Endothelial cell of umbilical vein (primary cell): Measurements from ENCODE around the gene CLC. TPM values are rescaled to one million over a fixed set of nuclear protein-coding genes. Genes with fewer than 3 reads are reported as not detected.

Source experiments
- BruUV-seq: library from RNA; stranded (reverse); fragments of 400-500 nt; replicated peaks from 2 replicates; lab custom pipeline; 2021; lab: Mats Ljungman, UMichigan
- CTCF ChIA-PET: fragments of 300-600, 350-600 bp; sonication (Branson Sonifier 250); formaldehyde crosslinking; loops from one replicate; lab custom pipeline; 2021; ENCODE audit warnings: antibody characterized with exemption, inconsistent platforms; lab: Charles Lee
- POLR2A ChIA-PET: fragments of 300-600, 350-600 bp; sonication (Branson Sonifier 250); formaldehyde crosslinking; loops from one replicate; lab custom pipeline; 2021; ENCODE audit warnings: antibody characterized with exemption, inconsistent platforms; lab: Charles Lee
- DNase-seq: peaks from one replicate; pipeline ENCODE4 v3.0.0-alpha.2; 2011; ENCODE audit warnings: low read depth, low spot score
- FAIRE-seq: peaks from 2 replicates; lab custom pipeline; 2011; peaks lifted over from hg19 to GRCh38; lab: Jason Lieb, UNC
- H2AFZ ChIP-seq: 2 replicates; pipeline ENCODE4 v1.6.0; 2012; ENCODE audit warnings: low read depth, low read length, control low read depth, inconsistent platforms
- H3K27ac ChIP-seq: 2 replicates; pipeline ENCODE4 v1.5.1; 2011; ENCODE audit warnings: low read depth, mild to moderate bottlenecking, control low read depth, low read length, moderate library complexity; ENCODE audit not compliant: insufficient read depth
- H3K27me3 ChIP-seq, 2 experiments: 2 replicates each; pipeline versions ENCODE4 v1.6.0 to v1.6.1; 2011; ENCODE audit warnings: low read length in 2 of 2, mixed read lengths in 1 of 2; ENCODE audit not compliant: control insufficient read depth in 2 of 2, insufficient read depth in 2 of 2
- H3K36me3 ChIP-seq, 2 experiments: 2 replicates in 1 of 2; 3 replicates in 1 of 2; pipeline ENCODE4 v1.5.1; 2011; ENCODE audit warnings: low read length in 2 of 2, mild to moderate bottlenecking in 1 of 2, moderate library complexity in 1 of 2; ENCODE audit not compliant: control insufficient read depth in 2 of 2, insufficient read depth in 2 of 2; ENCODE audit errors: extremely low read depth in 1 of 2
- H3K4me1 ChIP-seq: 3 replicates; pipeline ENCODE4 v1.5.1; 2011; ENCODE audit warnings: mild to moderate bottlenecking, low read length; ENCODE audit not compliant: control insufficient read depth, insufficient read depth; ENCODE audit errors: extremely low read depth
- H3K4me2 ChIP-seq: 2 replicates; pipeline ENCODE4 v1.6.1; 2011; ENCODE audit warnings: low read length, control low read depth, mixed read lengths; ENCODE audit not compliant: insufficient read depth
- H3K4me3 ChIP-seq, 3 experiments: fragments of 200-600 bp in 1 of 3; sonication (generic), shearing (Covaris generic) in 1 of 3; replicated peaks in 1 of 3; 2 replicates each; pipeline ENCODE4 v1.5.1; 2011 to 2016; ENCODE audit warnings: control low read depth in 3 of 3, low read length in 3 of 3, mild to moderate bottlenecking in 2 of 3, inconsistent platforms in 1 of 3, low read depth in 1 of 3, moderate library complexity in 1 of 3; ENCODE audit not compliant: insufficient read depth in 1 of 3
- H3K79me2 ChIP-seq: 2 replicates; pipeline ENCODE4 v1.6.0; 2012; ENCODE audit warnings: low read length, inconsistent platforms; ENCODE audit not compliant: control insufficient read depth, insufficient read depth
- H3K9ac ChIP-seq: replicated peaks from 2 replicates; pipeline ENCODE3; 2011; ENCODE audit warnings: low read length, control low read depth; ENCODE audit not compliant: insufficient read depth; ENCODE audit errors: extremely low read depth
- H3K9me1 ChIP-seq: replicated peaks from 3 replicates; pipeline ENCODE4 v1.6.0; 2011; ENCODE audit warnings: mild to moderate bottlenecking, low read length; ENCODE audit not compliant: control insufficient read depth, insufficient read depth; ENCODE audit errors: extremely low read depth
- H3K9me3 ChIP-seq: replicated peaks from 2 replicates; pipeline ENCODE4 v1.5.1; 2012; ENCODE audit warnings: low read length, inconsistent platforms; ENCODE audit not compliant: control insufficient read depth, insufficient read depth
- H4K20me1 ChIP-seq: replicated peaks from 2 replicates; pipeline ENCODE3; 2011; ENCODE audit warnings: mild to moderate bottlenecking, low read length; ENCODE audit not compliant: control insufficient read depth, insufficient read depth; ENCODE audit errors: extremely low read depth
- EZH2 ChIP-seq: IDR thresholded peaks from 2 replicates; pipeline ENCODE4 v1.6.1; 2012; ENCODE audit warnings: borderline replicate concordance, low read depth, mild to moderate bottlenecking, moderate library complexity, low read length, inconsistent platforms; ENCODE audit not compliant: severe bottlenecking
- FOS ChIP-seq: IDR thresholded peaks from 2 replicates; pipeline ENCODE4 v1.6.1; 2011; ENCODE audit warnings: mild to moderate bottlenecking, low read length, moderate library complexity, borderline replicate concordance; ENCODE audit not compliant: insufficient read depth
- GATA2 ChIP-seq: IDR thresholded peaks from 2 replicates; pipeline ENCODE4 v1.7.0; 2011; ENCODE audit warnings: low read depth, mild to moderate bottlenecking, moderate library complexity, mixed read lengths, low read length; ENCODE audit not compliant: insufficient read length, insufficient read depth
- JUN ChIP-seq: IDR thresholded peaks from 2 replicates; pipeline ENCODE4 v1.6.1; 2011; ENCODE audit warnings: borderline replicate concordance, low read depth; ENCODE audit not compliant: insufficient read length, insufficient read depth
- MAX ChIP-seq: IDR thresholded peaks from 2 replicates; pipeline ENCODE4 v1.6.1; 2011; ENCODE audit not compliant: insufficient read depth, insufficient read length
- MYC ChIP-seq: IDR thresholded peaks from one replicate; pipeline ENCODE4 v1.6.1; 2011; ENCODE audit warnings: mild to moderate bottlenecking, low read depth, low read length
- POLR2A ChIP-seq: IDR thresholded peaks from 2 replicates; pipeline ENCODE4 v1.6.1; 2012; ENCODE audit warnings: low read depth, mild to moderate bottlenecking, control low read depth, low read length
- POLR2AphosphoS5 ChIP-seq: IDR thresholded peaks from 2 replicates; pipeline ENCODE4 v1.6.1; 2012; ENCODE audit warnings: low read depth, mild to moderate bottlenecking, control low read depth, low read length, moderate library complexity; ENCODE audit not compliant: insufficient read depth
- dilution Hi-C: fragments of 300-500 bp; cut with MboI; formaldehyde crosslinking; loops from one replicate; pipeline ENCODE4 v1.15.0; 2019; ENCODE audit warnings: low sequenced_read_pairs; ENCODE audit not compliant: extremely low pct_ligation_motif_present
- intact Hi-C: fragments of 100-400 bp; cut with micrococcal nuclease; formaldehyde crosslinking; loops from one replicate; pipeline ENCODE4 v1.10.0; 2022
- polyA plus RNA-seq, 4 experiments: library from polyadenylated mRNA; depleted of rRNA in 3 of 4; stranded (reverse) in 3 of 4; unstranded in 1 of 4; fragments of >200 nt; gene quantifications; 2 replicates each; pipeline versions ENCODE4 v1.2.1 to v1.2.3, GENCODE V29; 2011 to 2012; ENCODE audit warnings: missing spikeins in 1 of 4
- total RNA-seq: library from RNA; stranded (reverse); gene quantifications from 2 replicates; pipeline ENCODE4 v1.2.3, GENCODE V29; 2021
- TF ChIP-seq, protein P1 (sequence below), 2 donors: IDR thresholded peaks; 1 replicate in 1 of 2; 2 replicates in 1 of 2; pipeline ENCODE4 v1.5.1; 2011; ENCODE audit warnings: low read length in 2 of 2, mild to moderate bottlenecking in 2 of 2, moderate library complexity in 2 of 2, control low read depth in 1 of 2, inconsistent platforms in 1 of 2, low read depth in 1 of 2; ENCODE audit not compliant: insufficient read depth in 1 of 2; ENCODE audit errors: extremely low read depth in 1 of 2

Gene CLC
- total and polyA plus RNA-seq, 2 donors (not counting 3 experiments of a cell fraction or from before 2014, with no cell fraction given): not detected

DNA sequence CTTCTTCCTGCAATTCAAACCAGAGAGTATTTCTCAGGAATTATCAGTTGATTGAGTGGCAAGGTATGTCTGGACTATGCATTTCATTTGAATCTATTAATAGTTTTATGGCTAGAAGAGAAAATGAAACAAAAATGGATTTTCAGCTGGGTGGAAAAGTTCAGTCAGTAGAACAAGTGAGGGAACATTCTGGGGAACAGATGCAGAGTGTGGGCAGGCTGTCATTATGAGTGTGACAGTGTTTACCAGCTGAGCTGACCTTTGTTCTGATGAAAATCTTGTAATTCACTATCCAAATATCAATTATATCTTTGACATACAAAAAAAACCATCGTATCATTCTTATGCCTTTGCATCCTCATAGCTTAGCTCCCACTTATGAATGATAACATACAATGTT, 2.6 kb upstream of the CLC start:
- Histone ChIP-seq H3K27me3 (peaks cover 0 to 3% of the 10 kb centered on the region in 2 experiments), H3K4me1 (no peaks in the 10 kb centered on the region), H3K27ac (no peak overlapping the region), H3K4me3 (no peak overlapping the region), H3K79me2 (no peaks in the 10 kb centered on the region), H3K4me2 (no peak overlapping the region), H3K9me3 (no peaks in the 10 kb centered on the region), H3K9ac (no peak overlapping the region), H2AFZ (no peak overlapping the region), H3K9me1 (no peaks in the 10 kb centered on the region), H3K36me3 (no peaks in the 10 kb centered on the region), H4K20me1 (no peaks in the 10 kb centered on the region)
- ChIA-PET CTCF (no interaction called here), POLR2A (no interaction called here)
- TF ChIP-seq EZH2 (no peak), POLR2A (no peak), MYC (no peak), JUN (no peak), POLR2AphosphoS5 (no peak), FOS (no peak), MAX (no peak), GATA2 (no peak)
- TF ChIP-seq, protein P1, sequence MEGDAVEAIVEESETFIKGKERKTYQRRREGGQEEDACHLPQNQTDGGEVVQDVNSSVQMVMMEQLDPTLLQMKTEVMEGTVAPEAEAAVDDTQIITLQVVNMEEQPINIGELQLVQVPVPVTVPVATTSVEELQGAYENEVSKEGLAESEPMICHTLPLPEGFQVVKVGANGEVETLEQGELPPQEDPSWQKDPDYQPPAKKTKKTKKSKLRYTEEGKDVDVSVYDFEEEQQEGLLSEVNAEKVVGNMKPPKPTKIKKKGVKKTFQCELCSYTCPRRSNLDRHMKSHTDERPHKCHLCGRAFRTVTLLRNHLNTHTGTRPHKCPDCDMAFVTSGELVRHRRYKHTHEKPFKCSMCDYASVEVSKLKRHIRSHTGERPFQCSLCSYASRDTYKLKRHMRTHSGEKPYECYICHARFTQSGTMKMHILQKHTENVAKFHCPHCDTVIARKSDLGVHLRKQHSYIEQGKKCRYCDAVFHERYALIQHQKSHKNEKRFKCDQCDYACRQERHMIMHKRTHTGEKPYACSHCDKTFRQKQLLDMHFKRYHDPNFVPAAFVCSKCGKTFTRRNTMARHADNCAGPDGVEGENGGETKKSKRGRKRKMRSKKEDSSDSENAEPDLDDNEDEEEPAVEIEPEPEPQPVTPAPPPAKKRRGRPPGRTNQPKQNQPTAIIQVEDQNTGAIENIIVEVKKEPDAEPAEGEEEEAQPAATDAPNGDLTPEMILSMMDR (IDR thresholded peaks at IDR 0.05; ENCODE audit: extremely low read depth in 1 of 2, insufficient read depth in 1 of 2, low read depth in 1 of 2, low read length in 2 of 2): no peak
- no peak for DNase-seq
- dilution Hi-C loops (no loop called here), intact Hi-C loops (no loop called here)
- no peak for FAIRE-seq
- no TSS peak for BruUV-seq
